ENCODE results near the gene TCF21. TPM values are rescaled to one million over a fixed set of nuclear protein-coding genes. Genes with fewer than 3 reads are reported as not detected.

The TCF21 gene
- total RNA-seq, 4 donors from 2014 or later, result 13.5 to 36.9 (median 22.2) TPM

DNA sequence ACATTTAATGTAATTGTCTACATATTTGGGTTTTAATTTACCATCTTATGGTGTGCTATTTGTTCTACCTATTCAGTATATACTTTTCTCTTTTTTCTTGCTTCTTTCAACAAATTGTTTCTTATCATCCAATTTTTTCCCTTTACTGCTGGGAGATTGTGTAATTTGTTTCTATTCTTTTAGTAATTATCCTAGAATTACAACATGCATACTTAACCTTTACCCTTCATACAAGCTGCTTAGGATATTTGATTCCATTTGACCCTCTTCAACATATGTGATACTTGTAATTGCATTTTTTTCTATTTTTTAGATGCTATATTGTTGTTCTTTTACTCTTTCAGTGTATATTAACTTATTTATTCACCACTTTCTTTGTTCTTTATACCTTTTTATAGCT is 49.0 kb downstream of the TCF21 start:
- Histone ChIP-seq H3K27me3 (no peaks in the 10 kb centered on the region), H3K4me1 (no peaks in the 10 kb centered on the region), H3K27ac (no peak overlapping the region), H3K9me3 (peaks cover 0 to 11% (median 0%) of the 10 kb centered on the region in 3 donors), H3K4me3 (no peak overlapping the region), H3K36me3 (no peaks in the 10 kb centered on the region)
- no peak for ATAC-seq
- TF ChIP-seq POLR2AphosphoS5 (IDR thresholded peaks at IDR 0.05), result no peak

- Histone ChIP-seq H3K36me3 (no peaks in the 10 kb centered on the region), H3K27ac (no peak overlapping the region), H3K27me3 (no peaks in the 10 kb centered on the region), H3K4me3 (no peak overlapping the region), H3K4me1 (no peaks in the 10 kb centered on the region), H3K9me3 (peaks cover 0 to 5% (median 0%) of the 10 kb centered on the region in 3 donors)
- 86 to 100% methylated on average over 1 of the region's 1 CpG for WGBS, 2 donors (ENCODE audit: low coverage in 1 of 2)
- no peak for ATAC-seq
- no peak for TF ChIP-seq CTCF (IDR thresholded peaks at IDR 0.05)
- TF ChIP-seq EP300 (IDR thresholded peaks at IDR 0.05), result no peak
- no peak for TF ChIP-seq POLR2A (IDR thresholded peaks at IDR 0.05)
- TF ChIP-seq POLR2AphosphoS5 (IDR thresholded peaks at IDR 0.05), result no peak
Observed at GRCh38 chr6:133938533-133938932, 49.6 kb downstream of the TCF21 start.

DNA sequence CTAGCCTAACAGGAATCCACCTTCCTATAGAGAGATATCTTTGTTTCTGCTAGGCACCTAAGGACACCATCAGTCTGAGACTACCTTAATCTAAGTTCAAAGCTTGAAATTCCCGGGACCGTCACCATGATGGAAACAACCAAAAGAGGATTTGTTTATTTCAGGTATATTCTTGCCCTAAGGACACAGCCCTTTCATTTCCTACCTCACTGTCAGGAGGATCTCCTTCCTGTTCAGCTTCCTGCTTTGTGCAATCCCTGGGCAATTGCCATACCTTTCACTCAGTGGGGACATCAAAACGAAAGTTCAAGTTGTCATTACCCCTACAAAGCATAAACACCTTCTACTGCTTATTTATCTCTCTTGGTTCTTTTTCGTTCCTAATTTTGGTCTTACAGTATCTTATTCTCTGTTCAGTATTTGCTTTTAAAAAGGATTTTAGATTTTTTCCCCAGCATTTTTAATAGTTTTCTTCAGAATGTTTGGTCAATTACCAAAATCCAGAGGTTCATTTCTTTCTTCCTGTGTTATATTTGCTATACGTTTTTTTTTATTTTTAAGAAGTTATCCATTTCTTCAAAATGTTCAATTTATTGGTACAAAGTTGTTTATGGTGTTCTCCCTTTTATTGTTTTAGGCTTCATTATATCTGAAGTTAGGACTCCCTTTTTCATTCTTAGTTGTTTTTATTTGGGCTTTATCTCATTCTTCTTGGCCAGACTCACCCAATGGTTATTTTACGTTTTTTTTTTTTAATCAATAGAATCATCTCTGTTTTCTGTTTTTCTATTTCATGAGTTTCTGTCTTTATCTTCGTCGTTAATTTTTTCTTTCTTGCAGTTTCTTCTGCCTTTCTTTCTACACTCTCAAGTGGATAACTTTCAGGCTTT is 51.1 kb downstream of the TCF21 start:
- Histone ChIP-seq H3K27ac (no peak overlapping the region), H3K4me3 (no peak overlapping the region), H3K9me3 (peaks cover 0 to 3% (median 0%) of the 10 kb centered on the region in 3 donors), H3K4me1 (no peaks in the 10 kb centered on the region), H3K27me3 (peaks cover 2% of the 10 kb centered on the region), H3K36me3 (no peaks in the 10 kb centered on the region)
- no peak for TF ChIP-seq POLR2A (IDR thresholded peaks at IDR 0.05)
- no peak for TF ChIP-seq EP300 (IDR thresholded peaks at IDR 0.05)
- no peak for TF ChIP-seq CTCF (IDR thresholded peaks at IDR 0.05)
- no peak for TF ChIP-seq POLR2AphosphoS5 (IDR thresholded peaks at IDR 0.05)
- no peak for ATAC-seq
- WGBS, 2 donors (ENCODE audit: low coverage in 1 of 2), result 69 to 96% methylated on average over 3 to 8 of the region's 8 CpGs

Other genes with a start within 250 kb of the TCF21 start
- gene TBPL1, start 64.1 kb downstream of the TCF21 start, total RNA-seq, result 10 to 100 TPM; 10.1 to 19.1 (median 13.7) TPM
- 10 to 100 TPM; 22.8 to 70.5 (median 42.0) TPM for gene SLC2A12, start 163.5 kb downstream of the TCF21 start, total RNA-seq

Data from gastroesophageal sphincter (tissue), 4 donors.